HG02678 (cell line): ENCODE measurements around the gene KCNMB4.

Experiments used
- ATAC-seq: cut with Tn5 transposase; IDR thresholded peaks from one replicate; pipeline ENCODE4 v1.9.1; 2021; ENCODE audit warnings: mild to moderate bottlenecking, moderate library complexity; ENCODE audit not compliant: unreplicated experiment

The KCNMB4 gene

GRCh38 chr12:70365648-70366518, at the start of gene KCNMB4:
TSS of gene KCNMB4 (plus strand) at chr12:70366290. CDS start at chr12:70366735, 445 bp downstream.
- ATAC-seq, result peak; percentile 86

- ATAC-seq, result peak; percentile 94
Observed at GRCh38 chr12:70317781-70318180, 48.3 kb upstream of the KCNMB4 start.

- no peak for ATAC-seq
Observed at GRCh38 chr12:70319605-70320004, 46.5 kb upstream of the KCNMB4 start.

- no peak for ATAC-seq
Observed at GRCh38 chr12:70321191-70321590, 44.9 kb upstream of the KCNMB4 start.

GRCh38 chr12:70327541-70327940, 38.5 kb upstream of the KCNMB4 start:
- no peak for ATAC-seq

- no peak for ATAC-seq
Observed at GRCh38 chr12:70329728-70330127, 36.4 kb upstream of the KCNMB4 start.

- no peak for ATAC-seq
Observed at GRCh38 chr12:70330158-70330557, 35.9 kb upstream of the KCNMB4 start.

- no peak for ATAC-seq
Observed at GRCh38 chr12:70332236-70332635, 33.9 kb upstream of the KCNMB4 start.

- ATAC-seq, result no peak
Observed at GRCh38 chr12:70334742-70335141, 31.3 kb upstream of the KCNMB4 start.

- no peak for ATAC-seq
Observed at GRCh38 chr12:70338531-70338930, 27.6 kb upstream of the KCNMB4 start.

GRCh38 chr12:70351076-70351475, 15.0 kb upstream of the KCNMB4 start:
- no peak for ATAC-seq

GRCh38 chr12:70353780-70354660, 12.1 kb upstream of the KCNMB4 start:
- no peak for ATAC-seq

- ATAC-seq, result no peak
Observed at GRCh38 chr12:70354787-70355186, 11.3 kb upstream of the KCNMB4 start.

- ATAC-seq, result no peak
Observed at GRCh38 chr12:70355972-70356371, 10.1 kb upstream of the KCNMB4 start.

GRCh38 chr12:70359458-70360197, 6.5 kb upstream of the KCNMB4 start:
- ATAC-seq, result no peak

- no peak for ATAC-seq
Observed at GRCh38 chr12:70360218-70360617, 5.9 kb upstream of the KCNMB4 start.

GRCh38 chr12:70364695-70365397, 1.2 kb upstream of the KCNMB4 start:
- no peak for ATAC-seq

- ATAC-seq, result no peak
Observed at GRCh38 chr12:70365398-70365647, 767 bp upstream of the KCNMB4 start.

- ATAC-seq, result peak; percentile 37
Observed at GRCh38 chr12:70366581-70367257, 629 bp downstream of the KCNMB4 start.
